Lung (tissue), 12 donors: Measurements from ENCODE around the gene LGR6. TPM values are rescaled to one million over a fixed set of nuclear protein-coding genes. Genes with fewer than 3 reads are reported as not detected.

Source experiments
- ATAC-seq: fragments of 200-7000 bp; cut with Tn5 transposase; one replicate; pipeline ENCODE4 v1.9.1; 2020; ENCODE audit warnings: moderate number of reproducible peaks; ENCODE audit not compliant: insufficient read depth, low FRiP score
- DNase-seq, 3 donors: peaks; one replicate each; pipeline ENCODE4 v3.0.0-alpha.2; 2013 to 2017
- H3K27ac ChIP-seq, 2 donors: one replicate each; pipeline ENCODE4 v1.5.1; 2013; ENCODE audit warnings: mild to moderate bottlenecking in 2 of 2, moderate library complexity in 2 of 2, control low read depth in 1 of 2, inconsistent platforms in 1 of 2, low read depth in 1 of 2, low read length in 1 of 2
- H3K27me3 ChIP-seq, 3 donors: one replicate each; pipeline ENCODE4 v1.5.1; 2013; ENCODE audit warnings: low read length in 2 of 3; ENCODE audit not compliant: control insufficient read depth in 3 of 3, insufficient read depth in 3 of 3
- H3K36me3 ChIP-seq, 4 donors: one replicate each; pipeline ENCODE4 v1.5.1; 2013; ENCODE audit warnings: low read length in 4 of 4, mild to moderate bottlenecking in 1 of 4, moderate library complexity in 1 of 4; ENCODE audit not compliant: control insufficient read depth in 4 of 4, insufficient read depth in 4 of 4
- H3K4me1 ChIP-seq, 5 donors: one replicate each; pipeline ENCODE4 v1.5.1; 2013; ENCODE audit warnings: low read length in 5 of 5, mild to moderate bottlenecking in 2 of 5, moderate library complexity in 1 of 5; ENCODE audit not compliant: control insufficient read depth in 5 of 5, insufficient read depth in 5 of 5
- H3K4me3 ChIP-seq: one replicate; pipeline ENCODE4 v1.5.1; 2013; ENCODE audit warnings: mild to moderate bottlenecking, control low read depth, moderate library complexity
- H3K9ac ChIP-seq, 2 donors: one replicate each; pipeline ENCODE4 v1.5.1; 2013; ENCODE audit warnings: low read length in 2 of 2, control low read depth in 1 of 2; ENCODE audit not compliant: insufficient read depth in 1 of 2
- H3K9me3 ChIP-seq, 4 donors: one replicate each; pipeline ENCODE4 v1.5.1; 2013; ENCODE audit warnings: low read length in 3 of 4, mild to moderate bottlenecking in 1 of 4, moderate library complexity in 1 of 4; ENCODE audit not compliant: control insufficient read depth in 4 of 4, insufficient read depth in 3 of 4
- WGBS, 2 donors: extraction: QIAGEN DNeasy Blood & Tissue Kit; methylation state at CpG; one replicate each; pipeline ENCODE4 v1.1.7; 2013; 5-methylcytosine and 5-hydroxymethylcytosine counted together
- polyA plus RNA-seq, 2 donors: library from polyadenylated mRNA; stranded (reverse); fragments of 200-250 nt; gene quantifications; one replicate each; pipeline ENCODE4 v1.2.1, GENCODE V29; 2013
- total RNA-seq, 2 donors: library from RNA; depleted of rRNA in 1 of 2; stranded (reverse); fragments of >200 nt in 1 of 2; gene quantifications; one replicate each; pipeline ENCODE4 v1.2.1, GENCODE V29; 2014 to 2021
- TF ChIP-seq, protein P1 (sequence below): IDR thresholded peaks from 2 replicates; pipeline ENCODE4 v1.5.1; 2012; ENCODE audit warnings: mild to moderate bottlenecking; ENCODE audit errors: control extremely low read depth, extremely low read depth
- donor health status: control.
- donor health status: control.
- donor health status: Bipolar disorder and iron deficiency.
- donor health status: healthy.
- donor health status: DM: yes; HTN: yes; CAD: no.

Gene LGR6
- total and polyA plus RNA-seq, 4 donors, result 0.57 to 4.1 (median 1.3) TPM

DNA sequence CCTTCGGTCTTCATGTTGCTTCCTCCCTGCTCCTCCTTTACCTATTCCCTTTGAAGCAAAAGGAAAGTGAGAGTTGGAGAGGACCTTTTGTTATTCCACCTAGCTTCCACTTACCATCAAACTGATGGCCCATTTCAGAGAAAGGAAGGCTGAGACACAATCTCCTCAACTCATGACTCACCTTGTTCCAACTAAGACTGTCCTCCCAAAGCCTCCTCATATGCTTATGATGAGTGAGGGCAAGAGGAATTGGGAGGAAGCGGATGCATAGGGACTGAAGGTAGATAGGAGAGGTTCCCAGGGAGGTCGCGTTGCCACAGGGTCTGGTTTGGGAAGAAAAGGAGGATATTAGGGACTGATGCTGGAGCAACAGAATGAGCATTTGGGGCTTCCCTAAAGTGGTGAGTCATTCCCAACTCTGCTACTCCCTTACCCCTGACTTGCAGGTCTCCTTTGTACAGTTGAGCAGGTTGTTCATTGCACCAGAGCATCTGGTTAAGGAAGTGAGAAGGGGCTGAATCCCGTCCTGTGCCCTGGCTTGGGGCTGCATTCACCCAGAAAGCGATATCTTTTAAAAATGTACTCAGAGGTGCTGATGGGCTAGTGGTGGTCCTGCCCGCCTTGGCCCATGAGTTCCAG lies 35.0 kb downstream of the LGR6 start:
- DNase-seq (no peak), ATAC-seq (no peak)
- Histone ChIP-seq H3K4me3 (no peak overlapping the region), H3K9ac (no peak overlapping the region), H3K36me3 (no peaks in the 10 kb centered on the region), H3K27ac (no peak overlapping the region), H3K4me1 (no peaks in the 10 kb centered on the region), H3K27me3 (no peaks in the 10 kb centered on the region), H3K9me3 (no peaks in the 10 kb centered on the region)
- WGBS, 2 donors, result 87 to 90% methylated on average over 7 of the region's 7 CpGs
- TF ChIP-seq, protein P1, sequence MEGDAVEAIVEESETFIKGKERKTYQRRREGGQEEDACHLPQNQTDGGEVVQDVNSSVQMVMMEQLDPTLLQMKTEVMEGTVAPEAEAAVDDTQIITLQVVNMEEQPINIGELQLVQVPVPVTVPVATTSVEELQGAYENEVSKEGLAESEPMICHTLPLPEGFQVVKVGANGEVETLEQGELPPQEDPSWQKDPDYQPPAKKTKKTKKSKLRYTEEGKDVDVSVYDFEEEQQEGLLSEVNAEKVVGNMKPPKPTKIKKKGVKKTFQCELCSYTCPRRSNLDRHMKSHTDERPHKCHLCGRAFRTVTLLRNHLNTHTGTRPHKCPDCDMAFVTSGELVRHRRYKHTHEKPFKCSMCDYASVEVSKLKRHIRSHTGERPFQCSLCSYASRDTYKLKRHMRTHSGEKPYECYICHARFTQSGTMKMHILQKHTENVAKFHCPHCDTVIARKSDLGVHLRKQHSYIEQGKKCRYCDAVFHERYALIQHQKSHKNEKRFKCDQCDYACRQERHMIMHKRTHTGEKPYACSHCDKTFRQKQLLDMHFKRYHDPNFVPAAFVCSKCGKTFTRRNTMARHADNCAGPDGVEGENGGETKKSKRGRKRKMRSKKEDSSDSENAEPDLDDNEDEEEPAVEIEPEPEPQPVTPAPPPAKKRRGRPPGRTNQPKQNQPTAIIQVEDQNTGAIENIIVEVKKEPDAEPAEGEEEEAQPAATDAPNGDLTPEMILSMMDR, result no peak

DNA sequence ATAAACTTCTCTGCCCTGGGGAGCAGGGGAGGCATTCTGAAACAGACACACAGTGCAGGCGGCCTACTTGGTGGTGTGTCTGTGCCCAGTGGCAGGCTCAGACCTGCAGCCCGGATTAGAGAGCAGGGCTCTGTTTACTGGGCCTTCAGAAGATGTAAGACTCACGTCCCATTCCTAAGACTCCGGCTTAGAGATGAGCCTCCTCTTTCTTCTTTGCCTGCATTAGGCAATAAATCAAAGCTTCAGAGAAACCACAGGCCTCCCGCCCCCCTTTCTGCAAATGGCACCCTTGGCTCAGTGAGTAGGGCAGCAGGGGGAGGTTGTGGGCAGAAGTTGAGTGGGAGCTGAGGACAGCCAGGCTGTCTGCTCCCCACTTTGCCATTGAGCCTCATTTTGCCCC lies 35.8 kb downstream of the LGR6 start:
- ATAC-seq, result no peak

GRCh38 chr1:202230061-202230938 lies 36.7 kb downstream of the LGR6 start:
- Histone ChIP-seq H3K9ac (no peak overlapping the region), H3K4me3 (no peak overlapping the region), H3K27me3 (no peaks in the 10 kb centered on the region), H3K9me3 (no peaks in the 10 kb centered on the region), H3K4me1 (no peaks in the 10 kb centered on the region), H3K27ac (no peak overlapping the region), H3K36me3 (no peaks in the 10 kb centered on the region)
- DNase-seq (no peak), ATAC-seq (no peak)
- WGBS, 2 donors, result 86 to 93% methylated on average over 10 of the region's 10 CpGs
- TF ChIP-seq, protein P1, result no peak

More for the DNA sequence above, 35.8 kb downstream of the LGR6 start:
- Histone ChIP-seq H3K27me3 (no peaks in the 10 kb centered on the region), H3K4me3 (no peak overlapping the region), H3K4me1 (no peaks in the 10 kb centered on the region), H3K27ac (no peak overlapping the region), H3K36me3 (no peaks in the 10 kb centered on the region), H3K9ac (no peak overlapping the region), H3K9me3 (no peaks in the 10 kb centered on the region)
- TF ChIP-seq, protein P1, result no peak
- no peak for DNase-seq
- WGBS, 2 donors, result 80 to 81% methylated on average over 5 of the region's 5 CpGs
